Rectal smooth muscle tissue (tissue), 1 donor: ENCODE results near the gene NNAT.

Experiments used
- H3K27ac ChIP-seq: one replicate; pipeline ENCODE4 v1.7.0; 2013; ENCODE audit warnings: low read depth, low read length, inconsistent platforms
- H3K27me3 ChIP-seq: one replicate; pipeline ENCODE4 v1.7.0; 2013; ENCODE audit warnings: low read length; ENCODE audit not compliant: control insufficient read depth, insufficient read depth
- H3K36me3 ChIP-seq: one replicate; pipeline ENCODE4 v1.7.0; 2013; ENCODE audit warnings: low read length; ENCODE audit not compliant: control insufficient read depth, insufficient read depth
- H3K4me1 ChIP-seq: one replicate; pipeline ENCODE4 v1.7.0; 2013; ENCODE audit warnings: low read length; ENCODE audit not compliant: control insufficient read depth, insufficient read depth
- H3K4me3 ChIP-seq: one replicate; pipeline ENCODE4 v1.7.0; 2013; ENCODE audit warnings: low read length
- H3K9ac ChIP-seq: one replicate; pipeline ENCODE4 v1.7.0; 2013; ENCODE audit warnings: low read length

The NNAT gene

GRCh38 chr20:37505263-37506151 is 15.5 kb upstream of the NNAT start:
- H3K9ac ChIP-seq = peak overlapping the region; percentile 4
- no peaks in the 10 kb centered on the region for H3K27me3 ChIP-seq
- H3K27ac ChIP-seq = no peak overlapping the region
- peaks cover 6% of the 10 kb centered on the region for H3K36me3 ChIP-seq
- H3K4me3 ChIP-seq = no peak overlapping the region
- H3K4me1 ChIP-seq = no peaks in the 10 kb centered on the region

GRCh38 chr20:37506152-37506725 is 14.8 kb upstream of the NNAT start:
- no peaks in the 10 kb centered on the region for H3K4me1 ChIP-seq
- peaks cover 8% of the 10 kb centered on the region for H3K36me3 ChIP-seq
- H3K27me3 ChIP-seq = no peaks in the 10 kb centered on the region
- no peak overlapping the region for H3K9ac ChIP-seq
- no peak overlapping the region for H3K27ac ChIP-seq
- no peak overlapping the region for H3K4me3 ChIP-seq

GRCh38 chr20:37510226-37510625 is 10.8 kb upstream of the NNAT start:
- Histone ChIP-seq H3K27ac (no peak overlapping the region), H3K36me3 (peaks cover 12% of the 10 kb centered on the region), H3K4me1 (no peaks in the 10 kb centered on the region), H3K4me3 (no peak overlapping the region), H3K9ac (no peak overlapping the region), H3K27me3 (no peaks in the 10 kb centered on the region)

- no peak overlapping the region for H3K27ac ChIP-seq
- peaks cover 9% of the 10 kb centered on the region for H3K4me1 ChIP-seq
- H3K27me3 ChIP-seq = no peaks in the 10 kb centered on the region
- peaks cover 14% of the 10 kb centered on the region for H3K36me3 ChIP-seq
- H3K4me3 ChIP-seq = no peak overlapping the region
- no peak overlapping the region for H3K9ac ChIP-seq
Measured at GRCh38 chr20:37511610-37512275, 9.3 kb upstream of the NNAT start.

- Histone ChIP-seq H3K4me3 (no peak overlapping the region), H3K27ac (no peak overlapping the region), H3K27me3 (no peaks in the 10 kb centered on the region), H3K36me3 (peaks cover 11% of the 10 kb centered on the region), H3K9ac (no peak overlapping the region), H3K4me1 (peaks cover 25% of the 10 kb centered on the region)
Measured at GRCh38 chr20:37513779-37514359, 7.2 kb upstream of the NNAT start.

GRCh38 chr20:37515876-37516275 is 5.2 kb upstream of the NNAT start:
- Histone ChIP-seq H3K27ac (no peak overlapping the region), H3K36me3 (peaks cover 8% of the 10 kb centered on the region), H3K4me1 (peaks cover 40% of the 10 kb centered on the region), H3K4me3 (no peak overlapping the region), H3K9ac (no peak overlapping the region), H3K27me3 (no peaks in the 10 kb centered on the region)

GRCh38 chr20:37516811-37517750 is 4.0 kb upstream of the NNAT start:
- Histone ChIP-seq H3K4me1 (peaks cover 40% of the 10 kb centered on the region), H3K4me3 (no peak overlapping the region), H3K27ac (peak overlapping the region; percentile 94), H3K36me3 (peaks cover 2% of the 10 kb centered on the region), H3K9ac (no peak overlapping the region), H3K27me3 (no peaks in the 10 kb centered on the region)

- H3K4me3 ChIP-seq = no peak overlapping the region
- no peaks in the 10 kb centered on the region for H3K27me3 ChIP-seq
- peaks cover 42% of the 10 kb centered on the region for H3K4me1 ChIP-seq
- peak overlapping the region; percentile 94 for H3K27ac ChIP-seq
- no peak overlapping the region for H3K9ac ChIP-seq
- peaks cover 2% of the 10 kb centered on the region for H3K36me3 ChIP-seq
Measured at GRCh38 chr20:37518059-37518458, 3.0 kb upstream of the NNAT start.

GRCh38 chr20:37518606-37519507 is 2.2 kb upstream of the NNAT start:
- H3K36me3 ChIP-seq = peaks cover 2% of the 10 kb centered on the region
- no peak overlapping the region for H3K9ac ChIP-seq
- no peak overlapping the region for H3K4me3 ChIP-seq
- H3K27ac ChIP-seq = peak overlapping the region; percentile 94
- H3K27me3 ChIP-seq = no peaks in the 10 kb centered on the region
- peaks cover 42% of the 10 kb centered on the region for H3K4me1 ChIP-seq

GRCh38 chr20:37519508-37520418 is 1.3 kb upstream of the NNAT start:
- Histone ChIP-seq H3K36me3 (peaks cover 2% of the 10 kb centered on the region), H3K4me3 (no peak overlapping the region), H3K27me3 (no peaks in the 10 kb centered on the region), H3K4me1 (peaks cover 50% of the 10 kb centered on the region), H3K27ac (peak overlapping the region; percentile 94), H3K9ac (no peak overlapping the region)
